K562 (cell line): ENCODE data around the gene GPR157. TPM values are rescaled to one million over a fixed set of nuclear protein-coding genes. Genes with fewer than 3 reads are reported as not detected.

Experiments used
- ATAC-seq: fragments of 200-7000 bp; cut with Tn5 transposase; 3 replicates; pipeline ENCODE4 v1.9.1; 2020; ENCODE audit warnings: moderate library complexity
- BruUV-seq: library from RNA; stranded (reverse); fragments of 400-500 nt; replicated peaks from 2 replicates; lab custom pipeline; 2021; lab: Mats Ljungman, UMichigan
- CTCF ChIA-PET: fragments of 300-600 bp; formaldehyde crosslinking; extraction: SDS; loops from one replicate; lab custom pipeline; 2021; ENCODE audit warnings: low intra/inter-chr PET ratio; lab: Yijun Ruan, JAX
- POLR2A ChIA-PET: fragments of 300-600, 350-650 bp; sonication (Branson Sonifier 250); formaldehyde crosslinking; extraction: SDS; loops from one replicate; lab custom pipeline; 2021; ENCODE audit warnings: antibody characterized with exemption, inconsistent platforms; lab: Yijun Ruan, JAX
- DNase-seq, 4 experiments: peaks; one replicate each; pipeline versions ENCODE4 v3.0.0 to v3.0.0-alpha.2; 2011 to 2018; ENCODE audit warnings: low spot score in 3 of 4, mixed read lengths in 3 of 4; ENCODE audit errors: extremely low read depth in 1 of 4
- FAIRE-seq: peaks from 2 replicates; lab custom pipeline; 2011; peaks lifted over from hg19 to GRCh38; lab: Jason Lieb, UNC
- H2AFZ ChIP-seq: 2 replicates; pipeline ENCODE4 v1.6.0; 2011; ENCODE audit warnings: low read depth, low read length, control low read depth, inconsistent platforms
- H3K27ac ChIP-seq: fragments of 200-600 bp; 3 replicates; pipeline ENCODE4 v1.8.0; 2011; ENCODE audit warnings: low read depth, mild to moderate bottlenecking, control low read depth, inconsistent platforms, low read length, moderate library complexity, mixed read lengths; ENCODE audit errors: extremely low read depth
- H3K27me3 ChIP-seq, 2 experiments: fragments of 300-600 bp in 1 of 2; 2 replicates in 1 of 2; 3 replicates in 1 of 2; pipeline versions ENCODE4 v1.6.0 to v1.8.0; 2011; ENCODE audit warnings: inconsistent platforms in 2 of 2, low read length in 2 of 2, mild to moderate bottlenecking in 1 of 2, mixed read lengths in 1 of 2, moderate library complexity in 1 of 2; ENCODE audit not compliant: control insufficient read depth in 2 of 2, insufficient read depth in 2 of 2
- H3K36me3 ChIP-seq: fragments of 300-600 bp; 3 replicates; pipeline ENCODE4 v1.8.0; 2011; ENCODE audit warnings: mild to moderate bottlenecking, low read length, inconsistent platforms; ENCODE audit not compliant: control insufficient read depth, insufficient read depth
- H3K4me1 ChIP-seq, 2 experiments: fragments of 200-600 bp in 1 of 2; replicated peaks in 1 of 2; 2 replicates in 1 of 2; 3 replicates in 1 of 2; pipeline versions ENCODE4 v1.5.1 to v1.8.0; 2011; ENCODE audit warnings: inconsistent platforms in 2 of 2, low read length in 2 of 2, mild to moderate bottlenecking in 1 of 2, mixed read lengths in 1 of 2, moderate library complexity in 1 of 2; ENCODE audit not compliant: control insufficient read depth in 2 of 2, insufficient read depth in 2 of 2
- H3K4me2 ChIP-seq: 2 replicates; pipeline ENCODE4 v1.6.1; 2011; ENCODE audit warnings: low read length, control low read depth, inconsistent platforms, mixed read lengths; ENCODE audit not compliant: insufficient read depth
- H3K4me3 ChIP-seq: fragments of 200-600 bp; sonication (generic), shearing (Covaris generic); 2 replicates; pipeline ENCODE4 v1.5.1; 2016; ENCODE audit warnings: control low read depth, inconsistent platforms
- H3K79me2 ChIP-seq: fragments of 200-600 bp; 3 replicates; pipeline ENCODE4 v1.8.0; 2011; ENCODE audit warnings: low read length, inconsistent platforms; ENCODE audit not compliant: control insufficient read depth, insufficient read depth
- H3K9ac ChIP-seq, 2 experiments: 2 replicates each; pipeline versions ENCODE4 v1.6.0 to v1.6.1; 2011; ENCODE audit warnings: low read depth in 2 of 2, low read length in 2 of 2, control low read depth in 1 of 2, inconsistent platforms in 1 of 2, mild to moderate bottlenecking in 1 of 2, mixed read lengths in 1 of 2; ENCODE audit not compliant: insufficient read depth in 1 of 2
- H3K9me1 ChIP-seq: one replicate; pipeline ENCODE4 v1.6.0; 2011; ENCODE audit warnings: inconsistent platforms, mild to moderate bottlenecking, low read length, moderate library complexity; ENCODE audit not compliant: control insufficient read depth, insufficient read depth
- H3K9me3 ChIP-seq: replicated peaks from 2 replicates; pipeline ENCODE4 v1.5.1; 2011; ENCODE audit warnings: low read depth, low read length, inconsistent platforms; ENCODE audit not compliant: control insufficient read depth, insufficient read depth
- H4K20me1 ChIP-seq: replicated peaks from 2 replicates; pipeline ENCODE4 v1.6.1; 2011; ENCODE audit warnings: low read length, inconsistent platforms, mixed read lengths; ENCODE audit not compliant: control insufficient read depth, insufficient read depth
- CREBBP ChIP-seq: IDR thresholded peaks from one replicate; pipeline ENCODE4 v1.6.1; 2012; ENCODE audit warnings: low read depth, mild to moderate bottlenecking, control low read depth, inconsistent platforms, low read length
- GABPA ChIP-seq: fragments of 200-800 bp; sonication (Bioruptor generic); conservative IDR thresholded peaks from 2 replicates; pipeline ENCODE4 v1.6.1; 2016; ENCODE audit warnings: low read depth, missing genetic modification characterization, missing compliant biosample characterization
- KDM2B ChIP-seq: fragments of 250-450 bp; sonication (Bioruptor Pico); IDR thresholded peaks from 2 replicates; pipeline ENCODE4 v1.8.0; 2021; ENCODE audit warnings: mild to moderate bottlenecking, moderate library complexity
- KLF1 ChIP-seq: fragments of 450-650 bp; IDR thresholded peaks from 2 replicates; pipeline ENCODE4 v1.6.1; 2016; ENCODE audit warnings: missing genetic modification characterization, missing compliant biosample characterization
- RFX5 ChIP-seq: IDR thresholded peaks from 2 replicates; pipeline ENCODE4 v1.6.1; 2011; ENCODE audit warnings: low read depth, mild to moderate bottlenecking, improper control_type of control experiment, low read length
- SAP30 ChIP-seq: fragments of 200-600 bp; sonication (generic); IDR thresholded peaks from 2 replicates; pipeline ENCODE4 v1.6.1; 2012; ENCODE audit warnings: borderline replicate concordance, low read depth, mild to moderate bottlenecking, moderate library complexity, low read length, control low read depth, inconsistent platforms; ENCODE audit not compliant: insufficient read depth, poor library complexity, severe bottlenecking
- SNIP1 ChIP-seq: fragments of 450-650 bp; IDR thresholded peaks from 2 replicates; pipeline ENCODE4 v1.7.1; 2017; ENCODE audit warnings: low read depth, mild to moderate bottlenecking
- SRSF7 ChIP-seq: fragments of 200-400 bp; formaldehyde crosslinking; optimal IDR thresholded peaks from 2 replicates; pipeline ENCODE3; 2017; ENCODE audit warnings: mild to moderate bottlenecking, low read depth, low read length
- TCF7 ChIP-seq: sonication (generic); IDR thresholded peaks from 2 replicates; pipeline ENCODE4 v1.6.1; 2016; ENCODE audit warnings: antibody characterized with exemption, borderline replicate concordance
- WHSC1 ChIP-seq: IDR thresholded peaks from one replicate; pipeline ENCODE4 v1.6.1; 2012; ENCODE audit warnings: low read length, control low read depth, inconsistent platforms
- ZC3H8 ChIP-seq: fragments of 450-650 bp; IDR thresholded peaks from 2 replicates; pipeline ENCODE4 v1.6.1; 2017
- ZNF24 ChIP-seq: fragments of 450-650 bp; IDR thresholded peaks from 2 replicates; pipeline ENCODE4 v1.6.1; 2016
- ZNF282 ChIP-seq: sonication (generic); formaldehyde crosslinking; IDR thresholded peaks from 2 replicates; pipeline ENCODE4 v1.8.1; 2023; ENCODE audit warnings: missing genetic modification reagents
- ZNF589 ChIP-seq: fragments of 200-800 bp; sonication (Bioruptor generic); IDR thresholded peaks from 2 replicates; pipeline ENCODE4 v1.6.1; 2016; ENCODE audit warnings: low read depth, missing genetic modification characterization, missing compliant biosample characterization
- WGBS: fragments of 100-300 bp; shearing (Covaris generic); methylation state at CpG from one replicate; pipeline ENCODE4 v1.1.6; 2016; ENCODE audit warnings: low coverage, mixed read lengths; ENCODE audit not compliant: insufficient coverage; ENCODE audit errors: missing lambda C conversion rate; 5-methylcytosine and 5-hydroxymethylcytosine counted together
- in situ Hi-C: fragments of 300-500 bp; cut with MboI; formaldehyde crosslinking; loops from 4 replicates; pipeline ENCODE4 v1.15.0; 2018; ENCODE audit warnings: inconsistent platforms, mixed read lengths
- intact Hi-C: fragments of 100-400 bp; cut with micrococcal nuclease; formaldehyde crosslinking; loops from 2 replicates; pipeline ENCODE4 v1.14.2; 2022
- polyA plus RNA-seq, 8 experiments: library from polyadenylated mRNA; depleted of rRNA in 4 of 8; stranded (reverse) in 5 of 8; unstranded in 3 of 8; fragments of >200 nt; fragmentation: Nextera tagmentation in 2 of 8; fragmentation: Illumina TruSeq in 1 of 8; extraction: Ambion mirVana in 2 of 8; extraction: Trizol in 1 of 8; gene quantifications; 2 replicates each; pipeline versions ENCODE4 v1.2.1 to v1.2.3, GENCODE V29; 2011 to 2014; ENCODE audit warnings: inconsistent platforms in 1 of 8, missing spikeins in 1 of 8
- total RNA-seq, 7 experiments: library from RNA; depleted of rRNA in 6 of 7; stranded (reverse); fragments of >200 nt in 6 of 7; fragmentation: Illumina TruSeq in 2 of 7; extraction: Trizol in 2 of 7; gene quantifications; 2 replicates each; pipeline versions ENCODE4 v1.2.1 to v1.2.3, GENCODE V29; 2011 to 2021; ENCODE audit warnings: low replicate concordance in 1 of 7
- TF ChIP-seq, protein P1 (sequence below): fragments of 200-800 bp; sonication (Bioruptor generic); IDR thresholded peaks from 2 replicates; pipeline ENCODE4 v1.6.1; 2017; ENCODE audit warnings: missing genetic modification characterization, missing compliant biosample characterization

Gene GPR157
- total and polyA plus RNA-seq, 9 of the 15 experiments (the other 6 are each of a cell fraction or from before 2014, with no cell fraction given): 0.01 to 0.18 (median 0.04) TPM; not detected in 4

DNA sequence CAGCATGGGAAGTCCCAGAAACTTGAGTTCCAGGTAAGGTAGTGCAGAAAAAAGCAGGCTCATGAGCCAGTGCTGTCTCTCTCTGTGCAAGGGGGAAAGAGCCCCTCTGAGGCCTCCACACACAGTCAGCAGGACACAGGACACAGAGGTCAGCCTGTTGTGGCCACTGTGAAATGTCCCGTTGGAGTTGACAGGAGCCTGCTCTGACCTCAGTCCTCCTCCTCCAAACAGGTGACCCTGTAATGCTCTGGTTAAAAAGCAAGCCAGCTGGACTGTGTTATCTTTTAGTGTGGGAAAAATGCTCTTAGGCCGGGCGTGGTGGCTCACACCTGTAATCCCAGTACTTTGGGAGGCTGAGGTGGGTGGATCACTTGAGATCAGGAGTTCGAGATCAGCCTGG lies 24.2 kb upstream of the GPR157 start:
- 13% methylated on average over 3 of the region's 4 CpGs for WGBS
- Histone ChIP-seq H2AFZ (no peak overlapping the region), H3K4me3 (no peak overlapping the region), H3K27me3 (peaks cover 11 to 46% of the 10 kb centered on the region in 2 experiments; a peak in 4 of 5 replicates), H3K79me2 (no peaks in the 10 kb centered on the region), H3K9me1 (peaks cover 2% of the 10 kb centered on the region), H3K4me1 (no peaks in the 10 kb centered on the region), H3K9me3 (no peaks in the 10 kb centered on the region), H3K9ac (no peak overlapping the region), H4K20me1 (no peaks in the 10 kb centered on the region; the same call in none of the 2 replicates), H3K36me3 (no peaks in the 10 kb centered on the region), H3K4me2 (no peak overlapping the region), H3K27ac (no peak overlapping the region)
- BruUV-seq: no TSS peak
- CTCF ChIA-PET: interaction anchor here (0.6 kb wide), 1 partner anchor 247 kb away, joined by 3 read pairs; no protein-coding TSS in a partner anchor
- ATAC-seq: no peak
- no peak for DNase-seq
- intact Hi-C loops (no loop called here), in situ Hi-C loops (no loop called here)
- POLR2A ChIA-PET: interaction anchor here (0.6 kb wide), 2 partner anchors 70 to 71 kb away, joined by 3 read pairs; no protein-coding TSS in a partner anchor
- no peak for FAIRE-seq
- TF ChIP-seq ZNF282 (CRISPR knock-in tag) (no peak), KLF1 (no peak), CREBBP (no peak)

DNA sequence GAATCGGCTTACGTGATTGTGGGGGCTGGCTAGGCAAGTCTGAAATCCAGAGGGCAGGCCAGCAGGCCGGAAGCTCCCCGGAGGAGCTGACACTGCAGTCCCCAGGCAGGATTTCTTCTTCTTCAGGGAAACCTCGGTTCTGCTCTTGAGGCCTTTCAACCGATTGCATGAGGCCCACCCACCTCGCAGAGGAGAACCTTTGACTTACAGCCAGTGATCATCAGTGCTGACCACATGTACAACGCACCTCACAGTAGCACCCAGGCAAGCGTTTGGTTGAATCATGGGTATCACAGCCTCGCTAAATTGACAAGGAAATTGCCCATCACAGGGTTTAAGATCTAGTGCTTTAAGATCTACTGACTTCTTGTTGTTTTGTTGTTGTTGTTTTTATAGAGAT lies 23.6 kb upstream of the GPR157 start:
- WGBS: 12% methylated on average over 10 of the region's 10 CpGs
- H3K9me3 ChIP-seq: no peaks in the 10 kb centered on the region
- H3K9ac ChIP-seq: peak overlapping the region in 1 of 2 experiments; percentile 28; a peak in 1 of 4 replicates
- H3K9me1 ChIP-seq: peaks cover 2% of the 10 kb centered on the region
- no peaks in the 10 kb centered on the region; the same call in none of the 2 replicates for H4K20me1 ChIP-seq
- CTCF ChIA-PET: no interaction called here
- H3K4me1 ChIP-seq: no peaks in the 10 kb centered on the region
- H3K79me2 ChIP-seq: no peaks in the 10 kb centered on the region
- POLR2A ChIA-PET: interaction anchor here (0.6 to 1.6 kb wide), 2 partner anchors 10 to 72 kb away, joined by 3 read pairs; no protein-coding TSS in a partner anchor
- H3K27ac ChIP-seq: no peak overlapping the region
- BruUV-seq: no TSS peak
- FAIRE-seq (no peak), ATAC-seq (peak; percentile 33; the same call in 2 of the 3 replicates), DNase-seq (no peak)
- no peak overlapping the region for H3K4me2 ChIP-seq
- H3K4me3 ChIP-seq: no peak overlapping the region
- intact Hi-C loops: no loop called here
- H3K36me3 ChIP-seq: no peaks in the 10 kb centered on the region
- in situ Hi-C loops: no loop called here
- peaks cover 11 to 48% of the 10 kb centered on the region in 2 experiments; a peak in 4 of 5 replicates for H3K27me3 ChIP-seq
- H2AFZ ChIP-seq: no peak overlapping the region
- no peak for TF ChIP-seq SAP30
- no peak for TF ChIP-seq KDM2B (CRISPR knock-in tag)
- no peak for TF ChIP-seq WHSC1
- no peak for TF ChIP-seq ZC3H8
- TF ChIP-seq, protein P1, sequence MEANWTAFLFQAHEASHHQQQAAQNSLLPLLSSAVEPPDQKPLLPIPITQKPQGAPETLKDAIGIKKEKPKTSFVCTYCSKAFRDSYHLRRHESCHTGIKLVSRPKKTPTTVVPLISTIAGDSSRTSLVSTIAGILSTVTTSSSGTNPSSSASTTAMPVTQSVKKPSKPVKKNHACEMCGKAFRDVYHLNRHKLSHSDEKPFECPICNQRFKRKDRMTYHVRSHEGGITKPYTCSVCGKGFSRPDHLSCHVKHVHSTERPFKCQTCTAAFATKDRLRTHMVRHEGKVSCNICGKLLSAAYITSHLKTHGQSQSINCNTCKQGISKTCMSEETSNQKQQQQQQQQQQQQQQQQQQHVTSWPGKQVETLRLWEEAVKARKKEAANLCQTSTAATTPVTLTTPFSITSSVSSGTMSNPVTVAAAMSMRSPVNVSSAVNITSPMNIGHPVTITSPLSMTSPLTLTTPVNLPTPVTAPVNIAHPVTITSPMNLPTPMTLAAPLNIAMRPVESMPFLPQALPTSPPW: no peak
- no peak for TF ChIP-seq TCF7
- no peak for TF ChIP-seq RFX5
- TF ChIP-seq ZNF589 (CRISPR knock-in tag): 0 out of 2 replicates have a peak, but pooled peaks have one; percentile 75
- no peak for TF ChIP-seq ZNF24
- no peak for TF ChIP-seq SRSF7
- 0 out of 2 replicates have a peak, but pooled peaks have one; percentile 30 for TF ChIP-seq GABPA
- no peak for TF ChIP-seq SNIP1
